Endodermal cell (in vitro differentiated cells): ENCODE data around the gene TYROBP. TPM values are rescaled to one million over a fixed set of nuclear protein-coding genes. Genes with fewer than 3 reads are reported as not detected.
A peak's percentile ranks its signal among the peaks of the same experiment; 100 is the strongest.

Source experiments
- DNase-seq: peaks from one replicate; pipeline ENCODE4 v3.0.0-alpha.2; 2017
- H3K27ac ChIP-seq: 2 replicates; pipeline ENCODE4 v1.5.1; 2013; ENCODE audit warnings: mild to moderate bottlenecking, low read depth, low read length, moderate library complexity
- H3K27me3 ChIP-seq: 2 replicates; pipeline ENCODE4 v1.6.1; 2013; ENCODE audit warnings: mild to moderate bottlenecking, low read length, moderate library complexity; ENCODE audit not compliant: insufficient read depth, control insufficient read depth, poor library complexity, severe bottlenecking
- H3K36me3 ChIP-seq: 2 replicates; pipeline ENCODE4 v1.7.0; 2013; ENCODE audit warnings: mild to moderate bottlenecking, low read length, moderate library complexity; ENCODE audit not compliant: control insufficient read depth, insufficient read depth
- H3K4me1 ChIP-seq: one replicate; pipeline ENCODE4 v1.7.0; 2013; ENCODE audit warnings: low read length; ENCODE audit not compliant: control insufficient read depth, insufficient read depth
- H3K4me3 ChIP-seq: 2 replicates; pipeline ENCODE4 v1.5.1; 2013; ENCODE audit warnings: mild to moderate bottlenecking, low read length, moderate library complexity
- H3K9ac ChIP-seq: 2 replicates; pipeline ENCODE4 v1.6.1; 2013; ENCODE audit warnings: mild to moderate bottlenecking, low read length, moderate library complexity; ENCODE audit not compliant: poor library complexity, severe bottlenecking; ENCODE audit errors: extremely low read depth
- H3K9me3 ChIP-seq: 2 replicates; pipeline ENCODE4 v1.6.1; 2013; ENCODE audit warnings: mild to moderate bottlenecking, low read length, moderate library complexity; ENCODE audit not compliant: control insufficient read depth
- H3K27ac Mint-ChIP-seq: 2 replicates; pipeline ENCODE4 v1.8.0; 2020; ENCODE audit warnings: mixed read lengths
- H3K27me3 Mint-ChIP-seq: 2 replicates; pipeline ENCODE4 v1.8.0; 2021; ENCODE audit warnings: mild to moderate bottlenecking, mixed read lengths; ENCODE audit not compliant: insufficient read depth
- H3K36me3 Mint-ChIP-seq: 2 replicates; pipeline ENCODE4 v1.8.0; 2020; ENCODE audit warnings: low read depth, mixed read lengths
- H3K4me1 Mint-ChIP-seq: 2 replicates; pipeline ENCODE4 v1.8.0; 2020; ENCODE audit warnings: mixed read lengths
- H3K4me3 Mint-ChIP-seq: 2 replicates; pipeline ENCODE4 v1.8.0; 2020; ENCODE audit warnings: mild to moderate bottlenecking, moderate library complexity, mixed read lengths
- H3K9me3 Mint-ChIP-seq: 2 replicates; pipeline ENCODE4 v1.8.0; 2020; ENCODE audit warnings: mild to moderate bottlenecking, mixed read lengths
- CTCF ChIP-seq: fragments of 200-600 bp; sonication (generic); conservative IDR thresholded peaks from 2 replicates; pipeline ENCODE4 v1.5.0; 2021; ENCODE audit warnings: antibody characterized with exemption, mild to moderate bottlenecking
- WGBS, 2 experiments: methylation state at CpG; one replicate each; pipeline versions ENCODE4 v1.1.5 to v1.1.7; 2013; ENCODE audit warnings: missing lambda C conversion rate in 2 of 2, mixed read lengths in 1 of 2; ENCODE audit not compliant: insufficient coverage in 1 of 2, insufficient read length in 1 of 2; 5-methylcytosine and 5-hydroxymethylcytosine counted together
- total RNA-seq, 2 donors: library from RNA; stranded (reverse); fragmentation: NEBNext Ultra II Directional in 1 of 2; extraction: Animal tissue kit (Norgen Biotek cat#: 25700) in 1 of 2; gene quantifications; 2 replicates in 1 of 2; 3 replicates in 1 of 2; pipeline ENCODE4 v1.2.1, GENCODE V29; 2021

The TYROBP gene
- total RNA-seq, 2 donors from 2014 or later, result not detected

- Mint-ChIP-seq H3K9me3 (no peaks in the 10 kb centered on the region), H3K36me3 (peaks cover 32% of the 10 kb centered on the region), H3K4me3 (peak overlapping the region; percentile 88), H3K4me1 (peaks cover 11% of the 10 kb centered on the region), H3K27ac (peak overlapping the region; percentile 64), H3K27me3 (peaks cover 7% of the 10 kb centered on the region)
- 94 to 96% methylated on average over 7 to 13 of the region's 13 CpGs for WGBS, 2 experiments
- H3K9me3 ChIP-seq, result no peaks in the 10 kb centered on the region
- H3K4me3 ChIP-seq, result peak overlapping the region; percentile 90
- H3K9ac ChIP-seq, result no peak overlapping the region
- no peak for TF ChIP-seq CTCF
- H3K4me1 ChIP-seq, result no peaks in the 10 kb centered on the region
- no peaks in the 10 kb centered on the region for H3K27me3 ChIP-seq
- peaks cover 44% of the 10 kb centered on the region for H3K36me3 ChIP-seq
- no peak overlapping the region for H3K27ac ChIP-seq
- DNase-seq, result no peak
Measured at GRCh38 chr19:35897706-35898451, 10.2 kb downstream of the TYROBP start.

GRCh38 chr19:35896643-35897040, 11.5 kb downstream of the TYROBP start:
- no peaks in the 10 kb centered on the region for H3K9me3 ChIP-seq
- H3K9me3 Mint-ChIP-seq, result no peaks in the 10 kb centered on the region
- no peak overlapping the region for H3K9ac ChIP-seq
- H3K27me3 ChIP-seq, result no peaks in the 10 kb centered on the region
- WGBS, 2 experiments, result 95 to 97% methylated on average over 8 to 13 of the region's 13 CpGs
- H3K4me1 ChIP-seq, result no peaks in the 10 kb centered on the region
- peaks cover 5% of the 10 kb centered on the region for H3K4me1 Mint-ChIP-seq
- H3K27ac Mint-ChIP-seq, result no peak overlapping the region
- no peak for TF ChIP-seq CTCF
- H3K4me3 ChIP-seq, result no peak overlapping the region
- H3K27me3 Mint-ChIP-seq, result no peaks in the 10 kb centered on the region
- no peak for DNase-seq
- no peak overlapping the region for H3K4me3 Mint-ChIP-seq
- H3K36me3 ChIP-seq, result peaks cover 53% of the 10 kb centered on the region
- H3K36me3 Mint-ChIP-seq, result peaks cover 36% of the 10 kb centered on the region
- no peak overlapping the region for H3K27ac ChIP-seq

- no peak for TF ChIP-seq CTCF
- Histone ChIP-seq H3K9me3 (no peaks in the 10 kb centered on the region), H3K27me3 (no peaks in the 10 kb centered on the region), H3K4me3 (no peak overlapping the region), H3K9ac (no peak overlapping the region), H3K36me3 (peaks cover 56% of the 10 kb centered on the region), H3K27ac (no peak overlapping the region), H3K4me1 (no peaks in the 10 kb centered on the region)
- WGBS, 2 experiments, result 94 to 96% methylated on average over 7 to 21 of the region's 21 CpGs
- Mint-ChIP-seq H3K36me3 (peaks cover 39% of the 10 kb centered on the region), H3K27me3 (no peaks in the 10 kb centered on the region), H3K4me1 (peaks cover 5% of the 10 kb centered on the region), H3K4me3 (no peak overlapping the region), H3K27ac (no peak overlapping the region), H3K9me3 (no peaks in the 10 kb centered on the region)
- no peak for DNase-seq
Measured at GRCh38 chr19:35895911-35896642, 12.0 kb downstream of the TYROBP start.
